ENCODE measurements around the gene PKN2. TPM values are rescaled to one million over a fixed set of nuclear protein-coding genes. Genes with fewer than 3 reads are reported as not detected.

PKN2 gene
- total RNA-seq, 6 experiments from 2014 or later: 32.4 to 43.6 (median 35.7) TPM

- H3K4me1 Mint-ChIP-seq (ENCODE audit: low read depth): peaks cover 40% of the 10 kb centered on the region
- H3K27me3 Mint-ChIP-seq (ENCODE audit: insufficient read depth): no peaks in the 10 kb centered on the region; the same call in 1 of the 2 replicates
- H3K4me3 Mint-ChIP-seq: no peak overlapping the region
- no peak for DNase-seq
- H3K9me3 Mint-ChIP-seq: no peaks in the 10 kb centered on the region
- H3K36me3 Mint-ChIP-seq (ENCODE audit: low read depth): no peaks in the 10 kb centered on the region
- H3K27ac Mint-ChIP-seq: no peak overlapping the region
- TF ChIP-seq, protein P1, sequence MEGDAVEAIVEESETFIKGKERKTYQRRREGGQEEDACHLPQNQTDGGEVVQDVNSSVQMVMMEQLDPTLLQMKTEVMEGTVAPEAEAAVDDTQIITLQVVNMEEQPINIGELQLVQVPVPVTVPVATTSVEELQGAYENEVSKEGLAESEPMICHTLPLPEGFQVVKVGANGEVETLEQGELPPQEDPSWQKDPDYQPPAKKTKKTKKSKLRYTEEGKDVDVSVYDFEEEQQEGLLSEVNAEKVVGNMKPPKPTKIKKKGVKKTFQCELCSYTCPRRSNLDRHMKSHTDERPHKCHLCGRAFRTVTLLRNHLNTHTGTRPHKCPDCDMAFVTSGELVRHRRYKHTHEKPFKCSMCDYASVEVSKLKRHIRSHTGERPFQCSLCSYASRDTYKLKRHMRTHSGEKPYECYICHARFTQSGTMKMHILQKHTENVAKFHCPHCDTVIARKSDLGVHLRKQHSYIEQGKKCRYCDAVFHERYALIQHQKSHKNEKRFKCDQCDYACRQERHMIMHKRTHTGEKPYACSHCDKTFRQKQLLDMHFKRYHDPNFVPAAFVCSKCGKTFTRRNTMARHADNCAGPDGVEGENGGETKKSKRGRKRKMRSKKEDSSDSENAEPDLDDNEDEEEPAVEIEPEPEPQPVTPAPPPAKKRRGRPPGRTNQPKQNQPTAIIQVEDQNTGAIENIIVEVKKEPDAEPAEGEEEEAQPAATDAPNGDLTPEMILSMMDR (IDR thresholded peaks at IDR 0.05): no peak
Observed at GRCh38 chr1:88726697-88727096, 42.6 kb downstream of the PKN2 start.

DNA sequence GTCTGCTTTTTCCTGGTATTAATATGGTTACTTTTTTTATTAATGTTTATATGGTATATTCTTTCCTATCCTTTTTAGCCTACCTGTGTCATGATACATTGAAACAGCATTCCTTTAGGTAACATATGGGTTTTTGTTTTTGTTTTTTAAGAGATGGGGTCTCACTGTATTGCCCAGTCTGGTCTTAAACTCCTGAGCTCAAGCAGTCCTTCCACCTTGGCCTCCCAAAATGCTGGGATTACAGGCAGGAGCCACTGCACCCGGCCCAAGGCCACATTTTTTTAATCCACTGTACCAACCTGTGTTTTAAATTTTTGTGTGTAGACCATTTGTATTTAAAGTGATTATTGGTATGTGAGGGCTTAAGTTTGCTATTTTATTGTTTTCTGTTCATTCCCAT is 43.1 kb downstream of the PKN2 start:
- no peaks in the 10 kb centered on the region for H3K36me3 Mint-ChIP-seq (ENCODE audit: low read depth)
- H3K27me3 Mint-ChIP-seq (ENCODE audit: insufficient read depth): no peaks in the 10 kb centered on the region; the same call in 1 of the 2 replicates
- H3K27ac Mint-ChIP-seq: no peak overlapping the region
- no peak overlapping the region for H3K4me3 Mint-ChIP-seq
- H3K4me1 Mint-ChIP-seq (ENCODE audit: low read depth): peaks cover 45% of the 10 kb centered on the region
- H3K9me3 Mint-ChIP-seq: no peaks in the 10 kb centered on the region
- TF ChIP-seq, protein P1 (IDR thresholded peaks at IDR 0.05): no peak
- no peak for DNase-seq

DNA sequence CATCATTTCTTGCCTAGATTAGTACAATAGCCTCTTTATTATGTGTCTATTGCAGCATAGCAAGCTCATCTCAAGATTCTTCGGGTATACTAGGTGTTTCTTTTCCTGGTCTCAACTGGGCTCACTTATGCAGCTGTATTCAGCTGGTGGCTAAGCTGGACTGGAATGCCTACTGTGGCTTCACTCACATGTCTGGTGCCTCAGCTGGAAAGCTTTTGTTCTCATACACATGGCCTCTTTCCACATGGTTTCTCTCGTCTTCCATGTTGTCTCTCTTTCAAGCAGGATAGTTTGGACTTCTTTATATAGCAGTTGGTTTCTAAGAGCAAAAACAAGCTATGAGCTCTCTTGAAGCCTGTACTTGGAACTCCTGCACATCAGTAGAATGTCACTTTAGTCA is 45.2 kb downstream of the PKN2 start:
- Mint-ChIP-seq H3K4me1 (ENCODE audit: low read depth) (peaks cover 52% of the 10 kb centered on the region), H3K27me3 (ENCODE audit: insufficient read depth) (no peaks in the 10 kb centered on the region; the same call in none of the 2 replicates), H3K4me3 (no peak overlapping the region), H3K9me3 (no peaks in the 10 kb centered on the region), H3K36me3 (ENCODE audit: low read depth) (no peaks in the 10 kb centered on the region; the same call in 1 of the 2 replicates), H3K27ac (no peak overlapping the region)
- DNase-seq: no peak
- TF ChIP-seq, protein P1 (IDR thresholded peaks at IDR 0.05): no peak

DNA sequence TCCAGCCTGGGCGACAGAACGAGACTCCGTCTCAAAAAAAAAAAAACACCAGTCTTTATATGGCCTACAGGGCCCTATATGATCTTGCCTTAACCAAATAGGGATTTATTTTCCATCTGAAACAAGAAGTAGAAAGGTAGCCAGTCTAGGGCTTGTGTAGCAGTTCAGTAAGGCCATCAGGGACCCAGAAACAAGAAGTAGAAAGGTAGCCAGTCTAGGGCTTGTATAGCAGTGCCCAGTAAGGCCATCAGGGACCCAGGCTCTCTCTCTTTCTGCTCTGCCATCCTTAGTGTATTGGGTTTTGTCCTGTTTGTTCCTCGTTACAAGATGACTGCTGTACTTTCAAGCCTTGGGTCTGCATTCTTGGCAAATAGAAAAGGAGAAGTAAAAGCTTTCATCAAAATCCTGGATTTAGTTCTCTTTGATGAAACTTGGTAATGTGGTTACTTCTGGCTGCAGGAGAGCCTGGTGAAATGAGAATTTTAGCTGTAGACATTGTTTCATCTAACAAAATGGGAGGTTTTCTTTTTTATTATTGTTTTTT is 46.1 kb downstream of the PKN2 start:
- peak overlapping the region; percentile 70 for H3K27ac Mint-ChIP-seq
- no peak for DNase-seq
- no peaks in the 10 kb centered on the region for H3K9me3 Mint-ChIP-seq
- TF ChIP-seq, protein P1 (IDR thresholded peaks at IDR 0.05): no peak
- H3K27me3 Mint-ChIP-seq (ENCODE audit: insufficient read depth): no peaks in the 10 kb centered on the region; the same call in none of the 2 replicates
- H3K36me3 Mint-ChIP-seq (ENCODE audit: low read depth): no peaks in the 10 kb centered on the region; the same call in 1 of the 2 replicates
- H3K4me3 Mint-ChIP-seq: peak overlapping the region; percentile 88; the same call in 1 of the 2 replicates
- peaks cover 52% of the 10 kb centered on the region for H3K4me1 Mint-ChIP-seq (ENCODE audit: low read depth)

DNA sequence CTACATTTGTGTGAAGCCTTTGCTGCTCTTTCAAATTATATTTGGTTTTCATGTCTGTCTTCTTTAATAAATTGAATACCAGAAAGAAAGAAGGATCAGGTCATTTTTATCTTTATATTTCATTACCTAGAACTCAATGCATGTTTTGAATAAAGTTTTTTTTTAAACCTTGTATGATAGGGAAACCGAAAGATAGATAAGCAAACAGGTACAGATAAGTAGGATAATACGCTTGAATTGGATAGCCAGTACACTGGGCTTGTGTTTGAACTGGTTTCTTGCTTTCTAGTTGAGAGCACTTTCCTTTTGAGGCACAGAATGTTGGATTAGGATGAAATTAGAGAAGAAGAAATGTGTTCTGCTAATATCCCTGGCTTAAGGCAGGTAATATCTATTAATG is 46.9 kb downstream of the PKN2 start:
- no peaks in the 10 kb centered on the region; the same call in none of the 2 replicates for H3K27me3 Mint-ChIP-seq (ENCODE audit: insufficient read depth)
- peak overlapping the region; percentile 88 for H3K4me3 Mint-ChIP-seq
- H3K9me3 Mint-ChIP-seq: no peaks in the 10 kb centered on the region
- TF ChIP-seq, protein P1 (IDR thresholded peaks at IDR 0.05): no peak
- no peaks in the 10 kb centered on the region; the same call in 1 of the 2 replicates for H3K36me3 Mint-ChIP-seq (ENCODE audit: low read depth)
- H3K27ac Mint-ChIP-seq: peak overlapping the region; percentile 70
- DNase-seq: no peak
- H3K4me1 Mint-ChIP-seq (ENCODE audit: low read depth): peaks cover 45% of the 10 kb centered on the region

All from HFFc6 (cell line).